Choroid plexus epithelial cell (primary cell): ENCODE results near the gene ELF3.
"Not testable (repeated sequence)": the region's sequence is repeated elsewhere in the genome, so short reads cannot be mapped to it uniquely, and the experiment has no call there.

ENCODE experiments used
- DNase-seq: peaks from one replicate; pipeline ENCODE4 v3.0.0-alpha.2; 2010; ENCODE audit warnings: low read depth
- H3K4me3 ChIP-seq: 2 replicates; pipeline ENCODE4 v1.5.1; 2011; ENCODE audit warnings: low read depth, mild to moderate bottlenecking, control low read depth, low read length, moderate library complexity
- CTCF ChIP-seq: conservative IDR thresholded peaks from 2 replicates; pipeline ENCODE4 v1.5.1; 2011; ENCODE audit warnings: low read depth, mild to moderate bottlenecking, control low read depth, inconsistent platforms, low read length, moderate library complexity

ELF3 gene

GRCh38 chr1:202063093-202063492 is 52.7 kb downstream of the ELF3 start:
- peak; percentile 53 for DNase-seq
- no peak overlapping the region for H3K4me3 ChIP-seq
- TF ChIP-seq CTCF, result no peak

GRCh38 chr1:202064889-202065312 is 54.5 kb downstream of the ELF3 start:
- H3K4me3 ChIP-seq, DNase-seq: not testable (repeated sequence)
